Colonic mucosa (tissue), 4 donors: ENCODE results near the gene ANO10. TPM values are rescaled to one million over a fixed set of nuclear protein-coding genes. Genes with fewer than 3 reads are reported as not detected.

Experiments used
- DNase-seq: peaks from one replicate; pipeline ENCODE4 v3.0.0-alpha.2; 2020
- H3K27ac ChIP-seq: fragments of 200-600 bp; one replicate; pipeline ENCODE4 v1.8.0; 2021
- H3K27me3 ChIP-seq: fragments of 200-600 bp; one replicate; pipeline ENCODE4 v1.8.0; 2021
- H3K36me3 ChIP-seq: fragments of 200-600 bp; one replicate; pipeline ENCODE4 v1.8.0; 2021
- H3K4me1 ChIP-seq: fragments of 200-600 bp; one replicate; pipeline ENCODE4 v1.8.0; 2021; ENCODE audit warnings: mild to moderate bottlenecking
- H3K4me3 ChIP-seq: fragments of 200-600 bp; one replicate; pipeline ENCODE4 v1.8.0; 2021
- H3K9ac ChIP-seq, 2 donors: one replicate each; pipeline ENCODE4 v1.7.0; 2013; ENCODE audit warnings: control low read depth in 2 of 2, low read depth in 2 of 2, low read length in 2 of 2
- H3K9me3 ChIP-seq: fragments of 200-600 bp; one replicate; pipeline ENCODE4 v1.8.0; 2021
- intact Hi-C: fragments of 100-400 bp; cut with DNase I; formaldehyde crosslinking; loops from one replicate; pipeline ENCODE4 v1.14.1; 2022
- total RNA-seq, 2 donors: library from RNA; stranded (reverse); fragmentation: NEBNext Ultra II Directional in 1 of 2; extraction: Animal tissue kit (Norgen Biotek cat#: 25700) in 1 of 2; gene quantifications; one replicate each; pipeline ENCODE4 v1.2.1, GENCODE V29; 2021
- TF ChIP-seq, protein P1 (sequence below): fragments of 200-600 bp; IDR thresholded peaks from one replicate; pipeline ENCODE4 v1.8.0; 2022; ENCODE audit warnings: antibody characterized with exemption, mild to moderate bottlenecking
- donor health status: healthy.
- donor health status: DM: no; HTN: no; CAD: no.
- donor health status: DM: no; HTN: no; CAD: no.

The ANO10 gene
- total RNA-seq, 2 donors from 2014 or later, result 53.9 to 69.0 TPM

DNA sequence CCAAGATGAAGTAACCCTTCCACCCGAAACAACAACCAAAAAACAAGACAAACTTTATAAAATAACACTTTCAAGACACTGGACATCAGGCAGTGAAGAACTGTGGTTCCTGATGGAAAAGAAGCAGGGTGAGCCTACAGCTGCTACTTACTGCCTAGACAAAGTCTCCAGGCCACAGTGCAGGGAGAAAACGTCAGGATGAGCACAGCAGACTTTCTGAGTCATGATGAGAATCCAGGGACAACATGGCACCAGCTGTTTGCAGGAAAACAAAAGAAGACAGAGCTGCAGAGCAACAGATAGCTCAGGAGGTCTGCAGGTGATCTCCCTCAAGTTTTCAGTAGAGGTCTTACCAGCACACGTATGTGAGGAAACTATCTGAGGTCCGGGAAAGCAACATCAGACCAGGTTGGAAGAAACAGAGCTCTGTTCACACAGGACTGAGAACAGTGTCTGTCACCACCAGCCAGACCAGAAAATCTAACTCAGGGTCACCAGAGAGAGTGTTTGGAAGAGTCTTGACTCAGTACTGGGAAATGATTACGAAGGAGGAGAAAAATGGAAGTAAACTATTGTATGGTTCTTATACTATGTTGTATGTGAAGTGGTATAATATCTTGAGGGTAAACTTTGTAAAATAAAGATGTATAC is 108.9 kb downstream of the ANO10 start:
- H3K9me3 ChIP-seq, result no peaks in the 10 kb centered on the region
- H3K36me3 ChIP-seq, result no peaks in the 10 kb centered on the region
- DNase-seq, result no peak
- no peaks in the 10 kb centered on the region for H3K4me1 ChIP-seq
- H3K9ac ChIP-seq, result no peak overlapping the region
- no peak overlapping the region for H3K27ac ChIP-seq
- TF ChIP-seq, protein P1, sequence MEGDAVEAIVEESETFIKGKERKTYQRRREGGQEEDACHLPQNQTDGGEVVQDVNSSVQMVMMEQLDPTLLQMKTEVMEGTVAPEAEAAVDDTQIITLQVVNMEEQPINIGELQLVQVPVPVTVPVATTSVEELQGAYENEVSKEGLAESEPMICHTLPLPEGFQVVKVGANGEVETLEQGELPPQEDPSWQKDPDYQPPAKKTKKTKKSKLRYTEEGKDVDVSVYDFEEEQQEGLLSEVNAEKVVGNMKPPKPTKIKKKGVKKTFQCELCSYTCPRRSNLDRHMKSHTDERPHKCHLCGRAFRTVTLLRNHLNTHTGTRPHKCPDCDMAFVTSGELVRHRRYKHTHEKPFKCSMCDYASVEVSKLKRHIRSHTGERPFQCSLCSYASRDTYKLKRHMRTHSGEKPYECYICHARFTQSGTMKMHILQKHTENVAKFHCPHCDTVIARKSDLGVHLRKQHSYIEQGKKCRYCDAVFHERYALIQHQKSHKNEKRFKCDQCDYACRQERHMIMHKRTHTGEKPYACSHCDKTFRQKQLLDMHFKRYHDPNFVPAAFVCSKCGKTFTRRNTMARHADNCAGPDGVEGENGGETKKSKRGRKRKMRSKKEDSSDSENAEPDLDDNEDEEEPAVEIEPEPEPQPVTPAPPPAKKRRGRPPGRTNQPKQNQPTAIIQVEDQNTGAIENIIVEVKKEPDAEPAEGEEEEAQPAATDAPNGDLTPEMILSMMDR, result no peak
- H3K4me3 ChIP-seq, result no peak overlapping the region
- no peaks in the 10 kb centered on the region for H3K27me3 ChIP-seq
- intact Hi-C loops, result no loop called here

- intact Hi-C loops, result loop anchor here (10.0 kb wide), 2 partner anchors 282 to 542 kb away; no protein-coding TSS in a partner anchor
- no peak for DNase-seq
Observed at GRCh38 chr3:43506644-43507043, 115.2 kb downstream of the ANO10 start.

GRCh38 chr3:43505351-43505750 is 116.5 kb downstream of the ANO10 start:
- Histone ChIP-seq H3K27me3 (no peaks in the 10 kb centered on the region), H3K9me3 (no peaks in the 10 kb centered on the region), H3K4me1 (no peaks in the 10 kb centered on the region), H3K36me3 (no peaks in the 10 kb centered on the region), H3K27ac (no peak overlapping the region), H3K4me3 (no peak overlapping the region), H3K9ac (no peak overlapping the region)
- TF ChIP-seq, protein P1, result no peak
- intact Hi-C loops, result loop anchor here (10.0 kb wide), 2 partner anchors 281 to 541 kb away; no protein-coding TSS in a partner anchor
- DNase-seq, result no peak

More at GRCh38 chr3:43506644-43507043, 115.2 kb downstream of the ANO10 start:
- TF ChIP-seq, protein P1, result no peak
- Histone ChIP-seq H3K27me3 (no peaks in the 10 kb centered on the region), H3K9me3 (no peaks in the 10 kb centered on the region), H3K36me3 (no peaks in the 10 kb centered on the region), H3K9ac (no peak overlapping the region), H3K4me1 (no peaks in the 10 kb centered on the region), H3K4me3 (no peak overlapping the region), H3K27ac (no peak overlapping the region)

- TF ChIP-seq, protein P1, result peak; percentile 20
- no peak for DNase-seq
- no peaks in the 10 kb centered on the region for H3K27me3 ChIP-seq
- intact Hi-C loops, result loop anchor here (5.0 to 10.0 kb wide), 3 partner anchors 278 to 538 kb away; no protein-coding TSS in a partner anchor
- no peaks in the 10 kb centered on the region for H3K36me3 ChIP-seq
- no peaks in the 10 kb centered on the region for H3K4me1 ChIP-seq
- no peak overlapping the region for H3K4me3 ChIP-seq
- no peaks in the 10 kb centered on the region for H3K9me3 ChIP-seq
- no peak overlapping the region for H3K9ac ChIP-seq
- H3K27ac ChIP-seq, result no peak overlapping the region
Observed at GRCh38 chr3:43503067-43503728, 118.6 kb downstream of the ANO10 start.

- H3K4me3 ChIP-seq, result no peak overlapping the region
- no peaks in the 10 kb centered on the region for H3K9me3 ChIP-seq
- intact Hi-C loops, result no loop called here
- DNase-seq, result no peak
- no peak overlapping the region for H3K27ac ChIP-seq
- no peaks in the 10 kb centered on the region for H3K36me3 ChIP-seq
- H3K4me1 ChIP-seq, result no peaks in the 10 kb centered on the region
- H3K9ac ChIP-seq, result no peak overlapping the region
- H3K27me3 ChIP-seq, result no peaks in the 10 kb centered on the region
- TF ChIP-seq, protein P1, result no peak
Observed at GRCh38 chr3:43499256-43499655, 122.6 kb downstream of the ANO10 start.
